ENCODE measurements around the gene TNNT3.
"Not testable (repeated sequence)": the region's sequence is repeated elsewhere in the genome, so short reads cannot be mapped to it uniquely, and the experiment has no call there.

The TNNT3 gene

GRCh38 chr11:1881442-1882264, 37.9 kb upstream of the TNNT3 start:
- DNase-seq (ENCODE audit: low spot score) = peak; percentile 49

- peak; percentile 95 for DNase-seq (ENCODE audit: low spot score)
Observed at GRCh38 chr11:1882265-1883238, 37.0 kb upstream of the TNNT3 start.

- DNase-seq (ENCODE audit: low spot score) = no peak
Observed at GRCh38 chr11:1883346-1884302, 35.9 kb upstream of the TNNT3 start.

DNA sequence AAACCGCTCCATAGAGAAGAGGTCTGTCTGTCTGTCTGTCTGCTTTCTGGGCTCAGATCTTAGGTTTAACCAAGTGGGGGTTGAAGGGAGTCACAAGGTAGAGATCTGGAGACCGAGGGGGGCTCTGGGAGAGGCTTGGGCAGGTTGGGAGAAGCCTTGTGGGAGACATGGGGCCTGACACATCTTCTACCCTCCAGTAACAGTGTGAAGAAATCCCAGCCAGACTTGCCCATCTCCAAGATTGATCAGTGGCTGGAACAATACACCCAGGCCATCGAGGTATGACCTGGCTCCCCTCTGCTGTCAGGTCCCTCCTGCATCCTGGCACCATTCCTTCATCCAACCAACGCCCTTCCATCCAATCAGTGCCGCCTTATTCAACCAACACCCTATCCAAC, 35.2 kb upstream of the TNNT3 start:
- no peak for DNase-seq (ENCODE audit: low spot score)

- DNase-seq (ENCODE audit: low spot score) = not testable (repeated sequence)
Observed at GRCh38 chr11:1886551-1886950, 33.0 kb upstream of the TNNT3 start.

DNA sequence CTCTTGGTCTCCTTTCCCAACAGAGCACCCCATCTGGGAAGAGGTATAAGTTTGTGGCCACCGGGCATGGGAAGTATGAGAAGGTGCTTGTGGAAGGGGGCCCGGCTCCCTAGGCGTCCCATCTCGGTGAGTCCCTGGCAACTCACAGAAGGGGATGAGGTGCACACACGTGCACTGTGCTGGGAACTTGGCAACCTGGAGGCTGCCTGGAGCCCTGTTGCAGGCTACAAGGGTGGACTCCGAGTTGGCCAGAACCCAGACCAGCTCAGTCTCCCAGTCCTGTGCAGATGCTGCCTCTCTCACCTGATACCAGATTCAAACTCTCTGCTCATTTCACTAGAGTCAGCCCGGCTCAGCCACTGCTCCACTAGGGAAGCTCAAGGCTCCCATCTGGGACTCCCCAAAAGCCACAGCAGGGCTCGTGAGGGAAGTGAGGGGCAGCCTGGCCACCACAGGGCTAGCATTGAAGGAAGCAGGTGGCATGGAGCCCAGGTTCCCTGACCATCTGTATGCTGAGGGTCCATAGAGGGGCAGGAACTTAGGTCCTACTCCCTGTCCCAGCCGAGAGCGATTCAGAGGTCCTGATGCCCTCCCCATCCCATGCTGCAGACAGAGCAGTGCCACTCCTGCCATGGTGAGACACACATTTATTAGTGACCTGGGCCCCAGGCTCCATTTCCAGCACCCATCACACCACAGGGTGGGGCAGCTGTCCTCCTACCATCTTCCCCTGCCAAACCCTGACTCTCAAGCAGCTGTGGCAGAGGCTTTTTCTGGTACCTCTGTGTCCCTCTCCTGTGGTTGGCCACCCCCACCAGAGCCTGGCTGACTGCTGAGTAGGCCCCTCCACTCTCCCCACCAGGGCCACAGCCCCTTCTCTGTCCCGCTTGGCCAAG, 31.8 kb upstream of the TNNT3 start:
- no peak for DNase-seq (ENCODE audit: low spot score)

- DNase-seq (ENCODE audit: low spot score) = no peak
Observed at GRCh38 chr11:1888347-1888753, 31.2 kb upstream of the TNNT3 start.

- DNase-seq (ENCODE audit: low spot score) = no peak
Observed at GRCh38 chr11:1888811-1889210, 30.7 kb upstream of the TNNT3 start.

- DNase-seq (ENCODE audit: low spot score) = no peak
Observed at GRCh38 chr11:1889224-1889930, 30.1 kb upstream of the TNNT3 start.

DNA sequence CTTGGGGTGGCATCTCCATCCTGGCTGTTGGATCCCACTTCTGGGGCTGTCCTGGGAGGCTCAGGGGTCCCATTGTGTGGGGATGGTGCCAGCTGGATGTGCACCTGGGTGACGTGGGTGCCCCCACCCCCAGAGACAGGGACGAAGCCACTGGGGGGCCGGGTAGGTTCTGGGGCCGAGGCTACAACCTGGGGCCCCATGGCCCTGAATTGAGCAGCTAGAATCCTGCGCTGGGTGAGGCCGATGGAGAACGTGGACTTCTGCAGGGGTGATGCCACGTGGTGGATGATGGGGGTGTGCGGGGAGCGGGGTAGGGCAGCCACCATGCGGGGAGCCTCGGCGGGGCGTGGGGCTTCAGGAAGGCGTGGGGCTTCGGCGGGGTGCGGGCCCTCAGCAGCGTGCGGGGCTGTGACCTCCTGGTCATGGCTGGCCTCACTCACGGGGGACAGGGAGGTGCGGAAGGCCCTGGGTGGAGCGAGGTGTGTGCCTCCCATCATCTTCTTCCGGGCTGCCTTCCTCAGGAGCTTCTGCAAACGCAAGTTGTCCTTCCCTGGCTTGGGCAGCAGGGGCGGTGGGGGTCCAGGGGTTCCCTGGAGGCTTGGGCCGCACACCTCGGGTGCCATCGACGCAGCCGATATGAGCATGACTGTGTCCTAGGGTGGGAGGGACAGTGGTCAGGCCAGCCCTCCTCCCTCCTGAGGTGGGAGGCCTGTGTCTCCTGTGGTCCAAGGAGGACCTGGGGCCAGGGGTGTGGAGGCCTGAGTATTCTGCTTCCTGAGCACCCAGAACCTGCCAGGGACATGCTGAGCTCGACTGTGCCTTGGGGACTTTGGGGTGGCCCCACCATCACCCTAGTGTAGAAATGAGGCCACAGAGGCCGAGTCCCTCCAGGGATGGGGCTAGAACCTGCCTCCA, 29.3 kb upstream of the TNNT3 start:
- no peak for DNase-seq (ENCODE audit: low spot score)

DNA sequence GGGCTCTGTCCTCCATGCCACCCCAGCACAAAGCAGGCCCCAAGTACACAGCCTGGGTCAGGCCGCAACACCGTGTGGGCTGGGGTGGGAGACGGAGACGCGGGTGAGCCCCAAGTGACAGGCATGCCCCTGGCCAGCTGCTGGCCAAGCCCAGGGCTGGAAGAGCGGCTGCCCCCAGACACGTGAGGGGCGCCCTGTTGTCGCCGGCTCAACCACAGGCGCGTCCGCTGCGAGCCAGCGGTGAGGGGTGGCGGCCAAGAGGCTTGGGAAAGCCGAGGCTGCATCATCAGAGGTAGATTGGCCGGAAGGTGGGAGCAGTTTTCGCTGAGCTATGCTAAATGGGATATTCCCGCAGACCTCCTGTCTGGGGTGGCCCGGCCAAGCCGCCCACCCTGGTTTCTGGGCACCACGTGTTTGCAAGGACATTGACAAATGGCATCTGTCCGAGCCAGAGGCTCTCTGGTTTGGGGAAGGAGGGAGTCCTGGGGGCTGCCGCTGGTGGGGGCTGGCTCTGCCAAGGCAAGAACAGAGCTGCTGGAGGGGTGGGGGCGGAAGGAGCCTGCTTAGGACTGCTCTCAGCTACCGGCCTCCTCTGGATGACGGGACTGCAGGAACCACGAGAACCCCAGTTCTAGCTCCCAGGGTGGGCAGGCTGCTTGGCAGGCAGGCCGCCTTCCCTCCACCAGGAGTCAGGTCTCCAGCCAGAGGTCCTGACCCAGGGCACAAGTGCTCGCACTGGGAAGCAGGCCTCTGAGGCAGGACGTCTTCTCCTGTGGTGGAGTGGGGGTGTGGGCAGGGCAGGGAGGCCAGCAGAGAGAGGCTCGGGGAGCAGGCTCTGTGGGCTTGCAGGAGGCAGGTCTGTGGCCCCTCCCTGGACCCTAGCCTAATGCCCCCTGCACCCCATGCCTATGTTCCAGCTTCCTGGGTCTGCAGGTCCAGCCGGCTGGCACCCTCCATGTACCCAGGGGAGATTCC, 28.4 kb upstream of the TNNT3 start:
- no peak for DNase-seq (ENCODE audit: low spot score)

DNA sequence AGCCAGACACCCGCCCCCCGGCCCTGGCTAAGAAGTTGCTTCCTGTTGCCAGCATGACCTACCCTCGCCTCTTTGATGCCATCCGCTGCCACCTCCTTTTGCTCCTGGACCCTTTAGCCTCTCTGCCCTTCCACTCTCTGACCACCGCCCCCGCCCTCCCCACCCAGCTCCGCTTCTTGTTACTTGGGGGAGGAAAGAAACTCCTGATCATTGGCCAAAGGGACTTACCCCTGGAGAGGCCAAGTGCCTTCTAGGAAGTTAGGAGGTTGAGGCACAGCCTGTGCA, 27.7 kb upstream of the TNNT3 start, which contains the start of gene PRR33:
Gene PRR33 (minus strand): TSS at position 65 of the 285 bp plus-strand sequence. CDS start 1,311 bp downstream, outside the sequence.
- DNase-seq (ENCODE audit: low spot score) = no peak

GRCh38 chr11:1892116-1892515, 27.4 kb upstream of the TNNT3 start:
- no peak for DNase-seq (ENCODE audit: low spot score)

DNA sequence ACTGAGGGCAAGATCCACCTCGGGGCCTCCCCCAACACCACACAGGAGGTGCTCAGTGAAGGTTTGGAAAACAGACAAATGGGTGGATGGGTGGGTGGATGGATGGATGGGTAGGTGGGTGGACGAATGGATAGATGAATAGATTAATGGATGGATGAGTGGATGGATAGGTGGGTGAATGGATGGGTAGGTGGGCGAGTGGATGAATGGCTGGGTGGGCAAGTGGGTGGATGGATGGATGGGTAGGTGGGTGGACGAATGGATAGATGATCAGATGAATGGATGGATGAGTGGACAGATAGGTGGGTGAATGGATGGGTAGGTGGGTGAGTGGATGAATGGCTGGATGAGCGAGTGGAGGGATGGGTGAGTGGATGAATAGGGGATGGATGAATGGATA, 26.9 kb upstream of the TNNT3 start:
- no peak for DNase-seq (ENCODE audit: low spot score)

GRCh38 chr11:1893581-1894359, 25.7 kb upstream of the TNNT3 start:
- DNase-seq (ENCODE audit: low spot score) = no peak

DNA sequence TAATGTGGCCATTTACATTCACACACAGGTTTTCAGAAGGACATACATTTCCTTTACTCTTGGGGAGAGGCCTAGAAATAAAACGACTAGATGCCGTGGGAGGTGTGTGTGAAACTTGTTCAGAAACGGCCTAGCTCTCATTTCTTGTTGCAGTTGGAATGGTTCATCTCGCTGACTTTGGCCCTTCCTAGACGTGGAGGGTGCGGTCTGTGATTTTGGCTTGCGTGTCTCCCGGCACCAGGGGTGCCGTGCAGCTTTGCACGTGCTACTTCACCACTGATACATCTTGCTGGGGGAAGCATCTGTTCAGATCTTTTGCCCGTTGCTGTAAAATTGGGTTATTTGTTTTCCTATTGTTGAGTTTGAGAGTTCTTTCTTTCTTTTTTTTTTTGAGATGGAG, 24.7 kb upstream of the TNNT3 start:
- DNase-seq (ENCODE audit: low spot score) = no peak

GRCh38 chr11:1896468-1896867, 23.0 kb upstream of the TNNT3 start:
- DNase-seq (ENCODE audit: low spot score) = no peak

Data from ecto neural progenitor cell (in vitro differentiated cells).